Erythroblast (primary cell): ENCODE data around the gene FCAMR.

Experiments used
- GATA1 ChIP-seq: IDR thresholded peaks from 2 replicates; pipeline ENCODE4 v1.6.1; 2011; ENCODE audit warnings: low read depth, mild to moderate bottlenecking, control low read depth, low read length, moderate library complexity
- POLR2A ChIP-seq: IDR thresholded peaks from 2 replicates; pipeline ENCODE4 v1.6.1; 2011; ENCODE audit warnings: mild to moderate bottlenecking, low read length

GRCh38 chr1:207010726-207011125, 40.5 kb upstream of the FCAMR start:
- TF ChIP-seq POLR2A, result no peak
- no peak for TF ChIP-seq GATA1
